ENCODE data around the gene CHCT1.
"Not testable (repeated sequence)": the region's sequence is repeated elsewhere in the genome, so short reads cannot be mapped to it uniquely, and the experiment has no call there.

The CHCT1 gene

GRCh38 chr17:60401819-60402218 lies 20.5 kb upstream of the CHCT1 start:
- no peak for DNase-seq

GRCh38 chr17:60403523-60403810 lies 18.8 kb upstream of the CHCT1 start:
- no peak for DNase-seq

DNA sequence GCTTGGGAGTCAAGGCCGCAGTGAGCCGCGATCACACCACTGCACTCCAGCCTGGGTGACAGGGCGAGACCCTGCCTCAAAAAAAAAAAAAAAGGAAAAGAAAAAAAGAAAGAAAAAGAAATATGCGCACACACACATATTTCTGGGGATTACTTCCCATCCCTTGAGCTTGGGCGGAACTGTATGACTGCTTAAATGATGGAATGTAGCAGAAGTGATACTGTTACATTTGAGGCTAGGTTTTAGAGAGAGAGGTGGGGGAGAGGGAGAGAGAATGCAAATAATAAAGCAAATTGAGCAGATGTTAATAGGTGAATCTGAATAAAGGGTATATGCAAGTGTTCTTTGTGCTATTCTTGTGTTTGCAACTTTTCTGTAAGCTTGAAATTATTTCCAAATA lies 18.3 kb upstream of the CHCT1 start:
- no peak for DNase-seq

DNA sequence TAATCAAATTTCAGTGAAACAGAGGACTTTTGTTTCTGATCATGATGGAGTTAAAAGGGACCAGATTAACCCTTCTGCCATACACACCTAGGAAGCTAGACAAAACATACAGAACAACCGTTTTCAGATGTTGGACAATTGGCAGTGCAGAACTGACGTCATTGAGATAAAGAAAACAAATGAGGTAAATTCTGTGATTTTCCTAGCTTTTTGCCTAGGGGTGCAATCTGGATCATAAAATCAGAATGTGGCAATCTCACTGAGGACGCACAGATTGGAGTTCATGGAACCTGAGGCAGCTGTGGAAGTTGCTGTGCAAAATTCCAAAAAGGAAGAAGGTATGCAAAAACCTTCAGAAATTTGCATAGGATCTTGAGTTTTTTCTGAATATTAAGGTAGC lies 15.4 kb upstream of the CHCT1 start:
- DNase-seq: no peak

GRCh38 chr17:60410001-60410400 lies 12.3 kb upstream of the CHCT1 start:
- no peak for DNase-seq

DNA sequence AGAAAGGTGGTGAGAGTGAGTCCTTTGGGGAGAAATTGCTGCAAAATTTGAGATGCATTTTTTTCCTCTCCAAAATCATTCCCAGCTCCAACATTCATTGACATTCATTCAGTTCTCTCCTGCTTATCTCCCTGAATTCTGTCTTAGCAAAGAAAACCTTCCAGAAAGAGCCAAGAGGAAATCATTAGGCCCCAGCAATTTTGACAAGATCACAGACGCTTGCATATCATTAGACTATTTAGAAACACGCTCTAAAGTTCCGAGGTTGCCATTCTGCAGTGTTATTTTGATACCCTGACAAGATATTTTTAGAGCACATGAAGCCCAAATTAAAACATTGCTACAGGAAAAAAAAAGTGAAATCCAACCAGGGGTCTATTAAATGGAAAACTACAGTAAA lies 9.6 kb upstream of the CHCT1 start:
- DNase-seq: no peak

DNA sequence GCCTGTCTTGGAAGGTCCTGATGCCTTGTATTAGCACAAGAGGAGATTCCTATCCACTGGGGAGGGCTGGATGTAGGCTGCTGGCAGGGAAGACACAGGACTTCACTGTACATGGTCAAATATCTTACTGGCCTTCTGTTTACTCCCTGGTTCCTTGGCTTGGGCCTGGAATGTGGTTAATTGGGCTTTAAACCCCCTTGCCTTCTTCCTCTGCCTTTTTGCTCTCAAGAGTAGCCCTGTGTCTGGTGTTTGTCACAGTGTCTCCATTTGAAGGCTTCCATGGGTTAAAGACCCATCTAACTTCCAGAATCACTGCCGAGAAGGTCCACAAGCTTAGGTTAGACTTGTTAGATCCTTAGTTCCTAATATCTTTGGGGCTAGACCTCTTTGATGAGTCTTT lies 7.1 kb upstream of the CHCT1 start:
- no peak for DNase-seq

DNA sequence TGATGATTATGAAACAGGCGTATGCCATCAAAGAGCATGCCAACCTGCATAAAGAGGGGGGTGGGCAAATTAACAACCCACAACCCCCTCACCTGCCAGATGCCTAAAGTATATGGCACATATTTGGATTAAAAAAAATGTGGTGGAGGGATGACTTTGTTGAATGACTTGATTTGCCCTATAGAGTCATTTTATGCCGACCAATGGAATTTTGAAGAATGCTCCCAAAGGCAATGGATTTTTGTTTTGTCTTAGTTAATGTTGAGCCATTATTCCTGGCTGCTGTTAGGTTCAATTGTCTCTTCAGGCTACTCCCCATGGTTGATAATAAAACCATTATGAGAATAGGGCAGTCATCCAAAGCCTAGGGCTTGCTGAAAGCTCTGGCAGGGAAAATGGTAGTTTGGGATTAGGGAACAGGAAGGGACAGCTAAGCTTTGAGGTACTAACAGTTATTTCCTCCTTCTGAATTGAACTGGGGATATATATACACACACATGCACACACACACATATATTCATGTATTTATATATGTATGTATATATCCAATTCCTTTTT lies 5.8 kb upstream of the CHCT1 start:
- DNase-seq: no peak

GRCh38 chr17:60419003-60419402 lies 3.3 kb upstream of the CHCT1 start:
- not testable (repeated sequence) for DNase-seq

- not testable (repeated sequence) for DNase-seq
Measured at GRCh38 chr17:60419875-60420274, 2.4 kb upstream of the CHCT1 start.

DNA sequence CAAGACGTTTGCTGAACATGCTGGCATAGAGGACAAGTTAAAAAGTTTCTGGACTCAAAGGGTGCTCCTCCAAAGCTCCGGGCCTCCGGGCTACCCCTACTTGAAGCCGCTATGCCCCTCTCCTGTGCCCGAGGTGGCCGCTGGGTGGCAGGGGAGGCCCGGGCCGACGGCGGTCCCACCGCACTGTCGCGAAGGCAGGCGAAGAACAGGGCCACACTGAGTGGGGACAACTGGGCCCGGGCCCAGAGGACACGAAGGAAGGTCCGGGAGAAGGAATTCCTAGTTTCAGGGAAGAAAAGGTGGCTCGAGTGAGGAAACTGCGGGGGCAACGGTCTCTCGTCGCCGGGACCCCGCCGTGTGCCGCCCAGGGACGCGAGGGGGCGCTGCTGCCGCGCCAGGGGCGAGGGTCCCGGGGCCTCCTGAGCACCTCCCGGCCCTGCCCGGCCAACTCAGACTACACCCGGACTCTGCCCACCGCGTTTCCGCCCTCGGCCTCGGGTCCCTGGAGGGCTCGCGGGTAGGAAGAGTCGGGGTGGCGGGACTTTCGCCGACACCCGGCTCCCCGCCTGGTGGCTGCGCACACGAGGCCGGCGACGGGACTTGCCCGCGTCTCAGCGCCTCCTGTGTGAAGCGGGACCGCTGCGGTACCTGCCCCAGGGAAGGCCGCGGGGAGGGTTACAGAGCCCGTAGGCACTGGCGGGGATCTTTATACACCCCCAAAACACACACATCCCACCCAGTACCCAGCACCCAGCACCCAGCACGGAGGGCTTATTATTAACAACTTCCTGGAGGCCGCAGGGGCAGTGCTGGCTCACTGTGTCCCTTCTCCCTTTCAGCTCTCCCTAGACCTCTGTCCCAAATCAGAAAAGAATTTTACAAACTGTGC lies 772 bp upstream of the CHCT1 start:
- DNase-seq: peak in 1 of 2 experiments; percentile 46

DNA sequence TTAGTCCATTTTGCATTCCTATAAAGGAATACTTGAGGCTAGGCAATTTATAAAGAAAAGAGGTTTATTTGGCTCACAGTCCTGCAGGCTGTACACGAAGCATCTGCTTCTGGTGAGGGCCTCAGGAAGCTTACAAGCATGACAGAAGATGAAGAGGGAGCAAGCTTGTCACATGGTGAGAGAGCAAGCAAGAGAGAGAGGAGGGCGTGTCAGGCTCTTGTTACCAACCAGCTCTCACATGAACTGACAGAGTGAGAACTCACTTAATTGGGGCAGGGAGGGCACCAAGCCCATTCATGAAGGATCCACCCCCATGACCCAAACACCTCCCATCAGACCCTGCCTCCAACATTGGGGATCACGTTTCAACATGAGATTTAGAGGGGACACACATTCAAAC lies 1.6 kb downstream of the CHCT1 start:
- no peak for DNase-seq

DNA sequence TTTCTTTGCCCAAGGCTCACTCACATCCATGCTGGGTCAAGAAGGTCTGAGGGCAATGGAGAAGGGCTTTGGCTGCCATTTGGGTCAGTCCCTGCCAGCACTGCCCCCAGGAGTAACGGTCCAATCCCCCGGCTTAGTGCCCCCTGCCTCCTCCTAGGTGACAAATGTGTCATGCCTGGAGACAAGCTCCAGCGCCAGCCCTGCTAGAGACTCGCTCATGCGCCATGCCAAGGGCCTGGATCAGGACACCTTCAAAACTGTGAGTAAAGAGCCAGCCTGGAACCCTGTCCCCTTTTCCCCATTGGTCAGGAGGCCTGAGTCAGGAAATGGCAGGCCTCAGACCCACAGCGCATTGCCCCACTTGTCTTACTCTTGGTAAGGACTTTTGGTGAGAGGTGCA lies 3.3 kb downstream of the CHCT1 start:
- DNase-seq: no peak

GRCh38 chr17:60426596-60426995 lies 4.3 kb downstream of the CHCT1 start:
- DNase-seq: no peak

GRCh38 chr17:60428491-60428890 lies 6.2 kb downstream of the CHCT1 start:
- DNase-seq: not testable (repeated sequence)

- DNase-seq: not testable (repeated sequence)
Measured at GRCh38 chr17:60430561-60430960, 8.3 kb downstream of the CHCT1 start.

DNA sequence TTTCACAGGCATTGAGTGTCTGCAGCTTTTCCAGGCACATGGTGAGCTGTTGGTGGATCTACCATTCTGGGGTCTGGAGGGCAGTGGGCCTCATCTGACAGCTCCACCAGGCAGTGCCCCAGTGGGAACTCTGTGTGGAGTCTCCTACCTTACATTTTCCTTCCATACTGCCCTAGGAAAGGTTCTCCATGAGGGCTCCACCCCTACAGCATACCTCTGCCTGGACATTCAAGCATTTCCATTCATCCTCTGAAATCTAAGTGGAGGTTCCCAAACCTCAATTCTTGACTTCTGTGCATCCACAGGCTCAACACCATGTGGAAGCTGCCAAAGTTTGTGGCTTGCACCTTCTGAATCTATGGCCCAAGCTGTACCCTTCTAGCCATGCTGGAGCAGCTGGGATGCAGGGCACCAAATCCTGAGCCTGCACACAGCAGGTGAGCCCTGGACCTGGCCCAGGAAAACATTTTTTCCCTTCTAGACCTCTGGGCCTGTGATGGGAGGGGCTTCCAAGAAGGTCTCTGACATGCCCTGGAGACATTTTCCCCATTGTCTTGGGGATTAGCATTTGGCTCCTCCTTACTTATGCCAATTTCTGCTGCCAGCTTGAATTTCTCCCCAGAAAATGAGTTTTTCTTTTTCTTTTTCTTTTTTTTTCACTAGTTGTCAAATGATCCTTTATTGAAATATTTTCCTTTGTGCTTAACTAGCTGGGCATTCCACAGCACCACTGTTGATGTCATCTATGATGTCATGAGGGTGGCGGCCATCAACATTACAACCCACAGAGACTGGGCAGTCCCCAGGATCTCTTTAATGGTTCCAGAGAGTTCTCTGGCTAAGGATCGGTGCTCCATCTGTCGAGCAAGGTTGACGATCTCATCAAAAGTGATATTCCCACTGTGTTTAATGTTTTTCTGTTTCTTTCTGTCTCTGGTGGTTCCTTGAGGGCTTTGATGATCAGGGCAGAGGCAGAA lies 11.0 kb downstream of the CHCT1 start:
- not testable (repeated sequence) for DNase-seq

DNA sequence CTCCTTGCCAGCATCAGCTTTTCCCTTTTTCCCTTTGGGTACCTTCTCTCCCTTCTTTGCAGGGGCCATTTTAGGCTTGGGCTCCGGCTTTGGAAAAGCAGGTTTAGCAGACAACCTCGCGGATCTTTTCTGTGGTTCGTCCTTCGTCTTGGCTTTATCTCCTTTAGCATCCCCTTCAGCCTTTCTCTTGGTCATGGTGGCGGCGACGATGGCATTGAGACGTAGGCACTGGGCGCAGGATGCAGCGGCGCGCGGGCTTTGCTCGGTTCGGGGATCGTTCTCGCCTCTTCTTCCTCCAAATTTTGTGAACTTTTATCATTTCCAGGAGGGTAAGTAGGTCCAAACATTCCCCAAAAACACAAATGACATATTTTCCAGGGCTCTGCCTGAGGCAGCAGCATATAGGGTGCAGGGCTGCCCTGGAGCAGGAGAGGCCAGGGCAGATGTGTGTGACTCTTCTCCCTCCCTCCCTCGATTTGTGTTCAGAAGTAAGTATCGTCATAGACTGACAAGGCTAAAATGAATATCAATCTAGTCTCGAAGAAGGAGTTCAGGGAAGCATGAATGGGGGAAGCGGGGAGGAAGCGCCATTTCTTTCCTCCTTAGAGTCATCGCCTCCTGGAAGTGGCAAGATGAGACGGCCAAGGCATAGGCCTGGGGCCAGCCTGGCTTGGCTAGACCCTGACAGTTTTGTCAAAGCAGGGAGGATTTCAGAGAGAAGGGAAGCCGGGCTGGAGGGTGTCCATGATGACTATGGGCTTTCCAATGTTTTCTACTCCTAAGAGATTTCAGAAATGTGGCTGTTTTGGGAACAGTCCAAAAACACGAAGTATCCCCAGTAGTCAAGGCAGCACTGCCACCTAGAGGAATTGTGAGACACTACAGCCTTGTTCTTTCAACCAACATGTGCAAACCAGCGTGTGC lies 13.2 kb downstream of the CHCT1 start:
- peak; percentile 44 to 70 for DNase-seq

GRCh38 chr17:60436676-60437075 lies 14.4 kb downstream of the CHCT1 start:
- DNase-seq: no peak

GRCh38 chr17:60439501-60439900 lies 17.2 kb downstream of the CHCT1 start:
- DNase-seq: no peak

DNA sequence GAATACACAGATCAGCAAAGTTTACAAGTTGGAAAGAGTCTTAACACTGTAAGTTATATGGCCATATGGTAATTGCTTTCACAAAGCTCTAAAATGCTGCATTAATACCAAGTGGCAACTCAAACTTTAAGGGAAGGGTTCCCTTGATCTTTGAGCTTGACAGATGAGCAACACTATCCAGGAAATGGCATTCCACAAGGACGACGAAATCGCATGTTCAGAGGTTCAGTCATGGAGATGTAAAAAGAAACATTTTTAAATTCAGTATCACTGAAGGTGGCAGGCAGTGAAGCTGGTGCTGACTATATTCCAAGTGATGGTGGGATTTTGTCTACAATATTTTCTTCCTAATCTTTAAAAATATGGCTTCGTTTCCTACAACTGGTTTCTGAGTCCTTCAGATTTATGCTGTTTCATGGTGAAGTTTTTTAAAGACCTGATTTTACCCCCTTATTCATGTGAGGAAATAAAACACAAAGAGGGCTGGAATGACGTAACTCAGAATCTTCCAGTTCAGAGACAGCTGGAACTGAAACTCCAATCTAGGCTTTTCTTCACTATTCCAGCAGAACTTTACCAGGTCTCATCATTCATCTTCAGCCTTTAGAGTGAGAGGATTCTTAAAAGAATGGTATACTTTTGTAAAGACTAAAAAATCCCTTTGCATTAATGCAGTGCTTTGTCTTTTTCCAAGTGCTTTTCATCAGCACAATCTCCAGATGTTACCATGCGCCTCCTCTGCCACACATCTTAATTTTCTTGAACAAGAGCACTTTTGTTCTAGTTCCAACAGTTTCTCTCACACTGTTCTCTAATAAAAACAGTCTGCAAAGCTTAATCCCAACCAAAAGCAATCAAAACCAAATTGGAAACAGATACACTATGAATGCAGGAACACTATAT lies 20.2 kb downstream of the CHCT1 start:
- peak in 1 of 2 experiments; percentile 17 for DNase-seq
